ENCODE measurements around the gene FDX1.

The FDX1 gene

DNA sequence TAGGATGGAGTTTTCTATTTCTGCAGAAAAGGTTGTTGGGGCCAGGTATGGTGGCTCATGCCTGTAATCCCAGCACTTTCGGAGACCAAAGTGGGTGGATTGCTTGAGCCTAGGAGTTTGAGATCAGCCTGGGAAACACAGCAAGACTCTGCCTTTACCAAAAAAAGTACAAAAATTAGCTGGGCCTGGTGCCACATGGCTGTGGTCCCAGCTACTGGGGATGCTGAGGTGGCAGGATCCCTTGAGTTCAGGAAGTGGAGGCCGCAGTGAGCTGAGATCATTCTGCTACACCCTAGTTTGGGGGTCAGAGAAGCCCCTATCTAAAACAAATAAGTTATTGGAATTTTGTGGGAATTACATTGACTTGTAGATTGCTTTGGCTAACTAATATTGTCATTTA, 71.7 kb downstream of the FDX1 start:
- H3K4me2 ChIP-seq (ENCODE audit: low read length): no peak overlapping the region
- H3K18ac ChIP-seq (ENCODE audit: low read length): no peak overlapping the region
- H3K27me3 ChIP-seq (ENCODE audit: insufficient read depth, low read length): no peaks in the 10 kb centered on the region
- no peak overlapping the region for H3K4me3 ChIP-seq (ENCODE audit: low read depth, low read length)
- H3K23ac ChIP-seq (ENCODE audit: low read length): no peak overlapping the region
- H3K9ac ChIP-seq (ENCODE audit: low read length): no peak overlapping the region
- no peak overlapping the region for H2AFZ ChIP-seq (ENCODE audit: insufficient read depth, low read length, poor library complexity)
- no CpG with 5 or more reads among the region's 2 CpGs for WGBS (ENCODE audit: extremely low coverage, insufficient coverage, insufficient read length)
- H3K79me2 ChIP-seq (ENCODE audit: control insufficient read depth, insufficient read depth, low read length, poor library complexity): no peaks in the 10 kb centered on the region
- H3K27ac ChIP-seq (ENCODE audit: low read depth, low read length): no peak overlapping the region
- no peaks in the 10 kb centered on the region for H3K36me3 ChIP-seq (ENCODE audit: control insufficient read depth in 1 of 2, insufficient read depth in 2 of 2, low read length in 2 of 2)
- H2BK12ac ChIP-seq (ENCODE audit: low read length): no peak overlapping the region
- no peak overlapping the region for H2AK5ac ChIP-seq (ENCODE audit: low read length)
- no peaks in the 10 kb centered on the region for H3K9me3 ChIP-seq (ENCODE audit: insufficient read depth, low read depth, low read length)
- no peak overlapping the region for H3K4ac ChIP-seq (ENCODE audit: low read depth, low read length)
- H3K14ac ChIP-seq (ENCODE audit: low read length): no peak overlapping the region
- H4K91ac ChIP-seq (ENCODE audit: low read depth, low read length): no peak overlapping the region
- DNase-seq: no peak
- H3K79me1 ChIP-seq (ENCODE audit: low read length): no peaks in the 10 kb centered on the region
- no peak overlapping the region for H4K8ac ChIP-seq (ENCODE audit: low read depth, low read length)
- no peaks in the 10 kb centered on the region for H3K4me1 ChIP-seq (ENCODE audit: control insufficient read depth in 1 of 2, insufficient read depth in 2 of 2, low read length in 2 of 2)
- no peak overlapping the region for H4K12ac ChIP-seq (ENCODE audit: low read depth, low read length)
- H2BK120ac ChIP-seq (ENCODE audit: insufficient read depth, low read length, poor library complexity): no peak overlapping the region
- H2BK5ac ChIP-seq (ENCODE audit: low read depth, low read length, poor library complexity): no peak overlapping the region

DNA sequence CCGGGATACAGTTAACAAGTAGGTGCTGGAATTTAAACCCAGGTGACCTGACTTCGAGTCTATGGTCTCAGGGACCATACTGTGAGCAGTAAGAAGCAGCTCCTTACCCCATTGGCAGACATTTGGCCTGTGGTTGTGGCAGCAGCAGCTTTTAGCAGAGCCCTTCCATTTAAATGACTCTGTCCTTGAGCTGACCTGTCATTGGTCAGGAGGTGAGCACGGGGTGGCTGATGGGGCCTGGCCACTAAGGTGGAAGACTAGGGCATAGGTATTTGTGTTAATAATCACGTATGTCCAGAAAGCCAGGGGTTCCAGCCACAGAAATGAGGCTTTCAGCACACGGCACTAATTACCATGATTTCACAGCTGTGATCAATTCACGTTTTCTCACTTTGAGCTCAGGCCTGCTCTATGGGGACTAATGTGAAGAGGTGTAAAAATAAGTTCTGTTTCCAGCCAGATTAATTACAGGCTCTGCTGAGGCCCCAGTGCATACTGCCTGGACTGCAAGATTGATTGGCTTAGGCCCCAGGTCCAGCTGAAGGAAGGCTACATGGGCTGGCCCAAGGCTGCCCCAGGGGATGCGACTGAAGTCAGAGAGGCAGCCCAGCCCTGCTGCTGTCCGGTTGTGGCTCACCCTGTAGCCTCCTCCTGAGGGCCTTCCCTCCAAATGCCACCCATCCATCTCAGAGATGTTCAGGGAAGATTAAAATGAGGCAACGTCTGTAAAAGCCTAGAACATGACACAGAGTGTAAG, 76.0 kb downstream of the FDX1 start:
- Histone ChIP-seq H2AK5ac (ENCODE audit: low read length) (no peak overlapping the region), H2BK120ac (ENCODE audit: insufficient read depth, low read length, poor library complexity) (no peak overlapping the region), H4K8ac (ENCODE audit: low read depth, low read length) (no peak overlapping the region), H3K9me3 (ENCODE audit: insufficient read depth, low read depth, low read length) (no peaks in the 10 kb centered on the region), H3K9ac (ENCODE audit: low read length) (no peak overlapping the region), H3K27me3 (ENCODE audit: insufficient read depth, low read length) (no peaks in the 10 kb centered on the region), H3K18ac (ENCODE audit: low read length) (no peak overlapping the region), H3K27ac (ENCODE audit: low read depth, low read length) (no peak overlapping the region), H3K36me3 (ENCODE audit: control insufficient read depth in 1 of 2, insufficient read depth in 2 of 2, low read length in 2 of 2) (no peaks in the 10 kb centered on the region), H2BK12ac (ENCODE audit: low read length) (no peak overlapping the region), H3K79me2 (ENCODE audit: control insufficient read depth, insufficient read depth, low read length, poor library complexity) (no peaks in the 10 kb centered on the region), H4K91ac (ENCODE audit: low read depth, low read length) (no peak overlapping the region), H4K12ac (ENCODE audit: low read depth, low read length) (no peak overlapping the region), H2BK5ac (ENCODE audit: low read depth, low read length, poor library complexity) (no peak overlapping the region), H3K4me1 (ENCODE audit: control insufficient read depth in 1 of 2, insufficient read depth in 2 of 2, low read length in 2 of 2) (no peaks in the 10 kb centered on the region), H3K4me3 (ENCODE audit: low read depth, low read length) (no peak overlapping the region), H2AFZ (ENCODE audit: insufficient read depth, low read length, poor library complexity) (no peak overlapping the region), H3K79me1 (ENCODE audit: low read length) (no peaks in the 10 kb centered on the region), H3K4ac (ENCODE audit: low read depth, low read length) (no peak overlapping the region), H3K14ac (ENCODE audit: low read length) (no peak overlapping the region), H3K4me2 (ENCODE audit: low read length) (no peak overlapping the region), H3K23ac (ENCODE audit: low read length) (no peak overlapping the region)
- DNase-seq: no peak
- no CpG with 5 or more reads among the region's 9 CpGs for WGBS (ENCODE audit: extremely low coverage, insufficient coverage, insufficient read length)

DNA sequence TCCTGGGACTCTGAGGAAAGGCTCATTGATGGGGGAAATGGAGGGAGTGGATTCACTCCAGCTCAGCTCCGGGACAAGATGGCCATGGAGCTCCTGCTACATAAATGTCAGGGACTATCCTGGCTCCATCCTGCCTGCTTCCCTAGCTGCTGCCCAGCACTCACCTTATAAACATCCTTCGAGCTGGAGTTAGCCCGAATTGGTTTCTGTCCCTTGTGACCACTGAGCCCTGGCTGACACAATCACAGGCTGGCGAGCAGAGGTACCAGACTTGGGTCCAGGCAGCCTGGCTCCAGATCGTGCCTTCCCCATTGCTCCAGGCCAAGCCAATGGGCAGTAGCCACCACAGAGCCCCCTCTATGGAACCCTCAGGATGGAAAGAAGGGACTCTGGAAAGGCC, 77.6 kb downstream of the FDX1 start:
- Histone ChIP-seq H3K23ac (ENCODE audit: low read length) (no peak overlapping the region), H2BK12ac (ENCODE audit: low read length) (no peak overlapping the region), H3K27ac (ENCODE audit: low read depth, low read length) (no peak overlapping the region), H3K79me2 (ENCODE audit: control insufficient read depth, insufficient read depth, low read length, poor library complexity) (no peaks in the 10 kb centered on the region), H3K18ac (ENCODE audit: low read length) (no peak overlapping the region), H4K12ac (ENCODE audit: low read depth, low read length) (no peak overlapping the region), H4K8ac (ENCODE audit: low read depth, low read length) (no peak overlapping the region), H2BK120ac (ENCODE audit: insufficient read depth, low read length, poor library complexity) (no peak overlapping the region), H3K4me3 (ENCODE audit: low read depth, low read length) (no peak overlapping the region), H2BK5ac (ENCODE audit: low read depth, low read length, poor library complexity) (no peak overlapping the region), H3K27me3 (ENCODE audit: insufficient read depth, low read length) (no peaks in the 10 kb centered on the region), H3K4ac (ENCODE audit: low read depth, low read length) (no peak overlapping the region), H4K91ac (ENCODE audit: low read depth, low read length) (no peak overlapping the region), H3K14ac (ENCODE audit: low read length) (no peak overlapping the region), H3K9ac (ENCODE audit: low read length) (no peak overlapping the region), H3K79me1 (ENCODE audit: low read length) (no peaks in the 10 kb centered on the region), H3K4me2 (ENCODE audit: low read length) (no peak overlapping the region), H3K9me3 (ENCODE audit: insufficient read depth, low read depth, low read length) (no peaks in the 10 kb centered on the region), H2AK5ac (ENCODE audit: low read length) (no peak overlapping the region), H3K36me3 (ENCODE audit: control insufficient read depth in 1 of 2, insufficient read depth in 2 of 2, low read length in 2 of 2) (no peaks in the 10 kb centered on the region), H2AFZ (ENCODE audit: insufficient read depth, low read length, poor library complexity) (no peak overlapping the region), H3K4me1 (ENCODE audit: control insufficient read depth in 1 of 2, insufficient read depth in 2 of 2, low read length in 2 of 2) (no peaks in the 10 kb centered on the region)
- DNase-seq: no peak
- no CpG with 5 or more reads among the region's 5 CpGs for WGBS (ENCODE audit: extremely low coverage, insufficient coverage, insufficient read length)

DNA sequence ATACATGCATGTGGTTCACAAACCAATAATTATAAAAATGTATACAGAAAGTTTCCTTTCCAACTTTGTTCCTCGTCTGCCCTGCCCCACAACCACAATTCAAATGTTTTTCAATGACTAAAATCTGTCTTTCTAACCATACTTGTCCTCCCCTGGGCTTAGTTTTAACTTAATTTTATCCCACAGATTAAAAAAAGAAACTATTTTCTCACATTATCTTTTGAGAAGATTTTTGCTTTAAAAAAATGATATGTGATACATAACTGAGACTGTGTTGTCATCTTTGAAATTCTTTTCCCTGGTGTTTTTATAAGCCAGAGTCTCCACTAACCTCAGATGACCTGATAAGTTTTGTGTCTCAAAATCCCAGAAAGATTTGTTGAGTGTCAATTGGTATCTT, 79.0 kb downstream of the FDX1 start:
- H2AFZ ChIP-seq (ENCODE audit: insufficient read depth, low read length, poor library complexity): no peak overlapping the region
- H2AK5ac ChIP-seq (ENCODE audit: low read length): no peak overlapping the region
- H4K8ac ChIP-seq (ENCODE audit: low read depth, low read length): no peak overlapping the region
- no peak overlapping the region for H3K18ac ChIP-seq (ENCODE audit: low read length)
- no peak for DNase-seq
- no peaks in the 10 kb centered on the region for H3K9me3 ChIP-seq (ENCODE audit: insufficient read depth, low read depth, low read length)
- H2BK12ac ChIP-seq (ENCODE audit: low read length): no peak overlapping the region
- H3K36me3 ChIP-seq (ENCODE audit: control insufficient read depth in 1 of 2, insufficient read depth in 2 of 2, low read length in 2 of 2): no peaks in the 10 kb centered on the region
- H3K23ac ChIP-seq (ENCODE audit: low read length): no peak overlapping the region
- no peak overlapping the region for H3K9ac ChIP-seq (ENCODE audit: low read length)
- no peaks in the 10 kb centered on the region for H3K79me2 ChIP-seq (ENCODE audit: control insufficient read depth, insufficient read depth, low read length, poor library complexity)
- no peak overlapping the region for H3K27ac ChIP-seq (ENCODE audit: low read depth, low read length)
- H3K4me3 ChIP-seq (ENCODE audit: low read depth, low read length): no peak overlapping the region
- H3K4ac ChIP-seq (ENCODE audit: low read depth, low read length): no peak overlapping the region
- no peak overlapping the region for H3K14ac ChIP-seq (ENCODE audit: low read length)
- no peak overlapping the region for H4K91ac ChIP-seq (ENCODE audit: low read depth, low read length)
- WGBS (ENCODE audit: extremely low coverage, insufficient coverage, insufficient read length): no CpG with 5 or more reads among the region's 1 CpG
- no peak overlapping the region for H4K12ac ChIP-seq (ENCODE audit: low read depth, low read length)
- H3K27me3 ChIP-seq (ENCODE audit: insufficient read depth, low read length): no peaks in the 10 kb centered on the region
- no peaks in the 10 kb centered on the region for H3K79me1 ChIP-seq (ENCODE audit: low read length)
- H2BK5ac ChIP-seq (ENCODE audit: low read depth, low read length, poor library complexity): no peak overlapping the region
- H3K4me1 ChIP-seq (ENCODE audit: control insufficient read depth in 1 of 2, insufficient read depth in 2 of 2, low read length in 2 of 2): no peaks in the 10 kb centered on the region
- no peak overlapping the region for H3K4me2 ChIP-seq (ENCODE audit: low read length)
- no peak overlapping the region for H2BK120ac ChIP-seq (ENCODE audit: insufficient read depth, low read length, poor library complexity)
